Ectodermal cell (in vitro differentiated cells): Measurements from ENCODE around the gene SCLY.

Experiments used
- H3K27ac ChIP-seq: 2 replicates; pipeline ENCODE4 v1.7.0; 2013; ENCODE audit warnings: mild to moderate bottlenecking, low read depth, low read length; ENCODE audit not compliant: insufficient read depth, poor library complexity, severe bottlenecking
- H3K27me3 ChIP-seq: 2 replicates; pipeline ENCODE4 v1.7.0; 2013; ENCODE audit warnings: mild to moderate bottlenecking, low read length; ENCODE audit not compliant: insufficient read depth, control insufficient read depth, poor library complexity, severe bottlenecking
- H3K36me3 ChIP-seq: one replicate; pipeline ENCODE4 v1.7.0; 2013; ENCODE audit warnings: low read length; ENCODE audit not compliant: control insufficient read depth, insufficient read depth
- H3K4me1 ChIP-seq: one replicate; pipeline ENCODE4 v1.7.0; 2013; ENCODE audit warnings: low read length; ENCODE audit not compliant: control insufficient read depth, insufficient read depth
- H3K4me3 ChIP-seq: 2 replicates; pipeline ENCODE4 v1.7.0; 2013; ENCODE audit warnings: low read depth, low read length, control low read depth; ENCODE audit not compliant: insufficient read depth
- H3K9me3 ChIP-seq: 2 replicates; pipeline ENCODE4 v1.7.0; 2013; ENCODE audit warnings: mild to moderate bottlenecking, low read length, moderate library complexity; ENCODE audit not compliant: control insufficient read depth
- WGBS, 2 experiments: methylation state at CpG; one replicate each; pipeline ENCODE4 v1.1.7; 2013; ENCODE audit warnings: missing lambda C conversion rate in 2 of 2; 5-methylcytosine and 5-hydroxymethylcytosine counted together

The SCLY gene

GRCh38 chr2:238148981-238149380, 88.2 kb downstream of the SCLY start:
- peaks cover 10% of the 10 kb centered on the region for H3K4me1 ChIP-seq
- H3K9me3 ChIP-seq = no peaks in the 10 kb centered on the region
- no peaks in the 10 kb centered on the region for H3K36me3 ChIP-seq
- no peak overlapping the region for H3K27ac ChIP-seq
- 94 to 95% methylated on average over 15 of the region's 15 CpGs for WGBS, 2 experiments
- H3K4me3 ChIP-seq = no peak overlapping the region
- no peaks in the 10 kb centered on the region for H3K27me3 ChIP-seq
